HTR-8/SVneo (cell line): ENCODE measurements around the gene L3MBTL3.
A peak's percentile ranks its signal among the peaks of the same experiment; 100 is the strongest.
"Not testable (repeated sequence)": the region's sequence is repeated elsewhere in the genome, so short reads cannot be mapped to it uniquely, and the experiment has no call there.

Experiments
- DNase-seq: peaks from one replicate; pipeline ENCODE4 v3.0.0; 2011; ENCODE audit warnings: low spot score, mixed read lengths; ENCODE audit not compliant: insufficient read length
- FAIRE-seq: peaks from 2 replicates; lab custom pipeline; 2011; peaks lifted over from hg19 to GRCh38; lab: Jason Lieb, UNC

The L3MBTL3 gene

GRCh38 chr6:130127195-130127594 is 108.8 kb downstream of the L3MBTL3 start:
- DNase-seq = no peak
- no peak for FAIRE-seq

- FAIRE-seq = no peak
- DNase-seq = no peak
Observed at GRCh38 chr6:130128326-130128725, 109.9 kb downstream of the L3MBTL3 start.

- DNase-seq (no peak), FAIRE-seq (no peak)
Observed at GRCh38 chr6:130129762-130130246, 111.4 kb downstream of the L3MBTL3 start.

- FAIRE-seq (no peak), DNase-seq (no peak)
Observed at GRCh38 chr6:130132286-130132701, 113.9 kb downstream of the L3MBTL3 start.

GRCh38 chr6:130134582-130134981 is 116.2 kb downstream of the L3MBTL3 start:
- DNase-seq (no peak), FAIRE-seq (no peak)

- DNase-seq (no peak), FAIRE-seq (no peak)
Observed at GRCh38 chr6:130136798-130137197, 118.4 kb downstream of the L3MBTL3 start.

- FAIRE-seq (no peak), DNase-seq (no peak)
Observed at GRCh38 chr6:130138116-130138908, 119.9 kb downstream of the L3MBTL3 start.

GRCh38 chr6:130138909-130139242 is 120.5 kb downstream of the L3MBTL3 start:
- DNase-seq = no peak
- FAIRE-seq = no peak

- FAIRE-seq (no peak), DNase-seq (no peak)
Observed at GRCh38 chr6:130140084-130140483, 121.7 kb downstream of the L3MBTL3 start.

- DNase-seq (no peak), FAIRE-seq (no peak)
Observed at GRCh38 chr6:130143709-130144108, 125.3 kb downstream of the L3MBTL3 start.

GRCh38 chr6:130147111-130147510 is 128.7 kb downstream of the L3MBTL3 start:
- FAIRE-seq = no peak
- DNase-seq = no peak

GRCh38 chr6:130148181-130148580 is 129.8 kb downstream of the L3MBTL3 start:
- DNase-seq (no peak), FAIRE-seq (no peak)

GRCh38 chr6:130149016-130149415 is 130.6 kb downstream of the L3MBTL3 start:
- DNase-seq, FAIRE-seq: not testable (repeated sequence)

GRCh38 chr6:130150906-130151305 is 132.5 kb downstream of the L3MBTL3 start:
- DNase-seq (no peak), FAIRE-seq (no peak)

- FAIRE-seq = no peak
- DNase-seq = no peak
Observed at GRCh38 chr6:130152908-130153510, 134.6 kb downstream of the L3MBTL3 start.

- DNase-seq (no peak), FAIRE-seq (no peak)
Observed at GRCh38 chr6:130156908-130157307, 138.5 kb downstream of the L3MBTL3 start.

GRCh38 chr6:130158056-130158455 is 139.7 kb downstream of the L3MBTL3 start:
- FAIRE-seq (no peak), DNase-seq (no peak)

- DNase-seq (no peak), FAIRE-seq (no peak)
Observed at GRCh38 chr6:130158548-130158947, 140.2 kb downstream of the L3MBTL3 start.

- no peak for DNase-seq
Observed at GRCh38 chr6:130159956-130160355, 141.6 kb downstream of the L3MBTL3 start.

GRCh38 chr6:130161683-130162404 is 143.5 kb downstream of the L3MBTL3 start:
- no peak for DNase-seq
- FAIRE-seq = peak; percentile 26

More at GRCh38 chr6:130159956-130160355, 141.6 kb downstream of the L3MBTL3 start:
- no peak for FAIRE-seq

GRCh38 chr6:130162421-130162820 is 144.0 kb downstream of the L3MBTL3 start:
- FAIRE-seq (no peak), DNase-seq (no peak)
